B cell (primary cell): ENCODE data around the gene PIP4P1. TPM values are rescaled to one million over a fixed set of nuclear protein-coding genes. Genes with fewer than 3 reads are reported as not detected.

Source experiments
- ATAC-seq: fragments of 200-7000 bp; cut with Tn5 transposase; one replicate; pipeline ENCODE4 v1.10.0; 2021; ENCODE audit warnings: low read depth, mild to moderate bottlenecking, moderate number of reproducible peaks, moderate library complexity
- CTCF ChIA-PET: fragments of 350-600 bp; sonication (Branson Sonifier 250); formaldehyde crosslinking; loops from one replicate; lab custom pipeline; 2021; ENCODE audit warnings: antibody characterized with exemption, inconsistent platforms; lab: Charles Lee
- POLR2A ChIA-PET: fragments of 350-600 bp; sonication (Branson Sonifier 250); formaldehyde crosslinking; loops from one replicate; lab custom pipeline; 2021; ENCODE audit warnings: antibody characterized with exemption; lab: Charles Lee
- DNase-seq: peaks from one replicate; pipeline ENCODE4 v3.0.0; 2013
- H2AFZ ChIP-seq: 2 replicates; pipeline ENCODE4 v1.6.1; 2012; ENCODE audit warnings: mild to moderate bottlenecking, low read depth, low read length; ENCODE audit not compliant: insufficient read depth, poor library complexity, severe bottlenecking
- H3K27ac ChIP-seq, 2 donors: 1 replicate in 1 of 2; 2 replicates in 1 of 2; pipeline ENCODE4 v1.5.1; 2012 to 2013; ENCODE audit warnings: low read length in 2 of 2, mild to moderate bottlenecking in 2 of 2, moderate library complexity in 1 of 2
- H3K27me3 ChIP-seq, 4 experiments: fragments of 200-600 bp in 1 of 4; sonication (generic) in 1 of 4; replicated peaks in 1 of 4; 1 replicate in 2 of 4; 2 replicates in 2 of 4; pipeline versions ENCODE4 v1.6.1 to v1.7.0; 2013 to 2016; ENCODE audit warnings: low read length in 3 of 4, mild to moderate bottlenecking in 2 of 4, mixed read lengths in 1 of 4, moderate library complexity in 1 of 4; ENCODE audit not compliant: insufficient read depth in 4 of 4, control insufficient read depth in 3 of 4; ENCODE audit errors: control extremely low read depth in 1 of 4
- H3K36me3 ChIP-seq, 2 experiments: replicated peaks in 1 of 2; 1 replicate in 1 of 2; 2 replicates in 1 of 2; pipeline versions ENCODE4 v1.6.1 to v1.7.1; 2013; ENCODE audit warnings: low read length in 1 of 2; ENCODE audit not compliant: insufficient read depth in 2 of 2, control insufficient read depth in 1 of 2; ENCODE audit errors: control extremely low read depth in 1 of 2, extremely low read depth in 1 of 2
- H3K4me1 ChIP-seq, 2 donors: fragments of 200-600 bp in 1 of 2; sonication (generic) in 1 of 2; 1 replicate in 1 of 2; 2 replicates in 1 of 2; pipeline versions ENCODE4 v1.5.1 to v1.6.1; 2013 to 2017; ENCODE audit warnings: low read length in 2 of 2; ENCODE audit not compliant: control insufficient read depth in 2 of 2, insufficient read depth in 2 of 2
- H3K4me2 ChIP-seq: replicated peaks from 2 replicates; pipeline ENCODE3; 2012; ENCODE audit warnings: mild to moderate bottlenecking, low read depth, low read length; ENCODE audit not compliant: poor library complexity, severe bottlenecking
- H3K4me3 ChIP-seq, 5 experiments: fragments of 200-600 bp in 1 of 5; sonication (generic) in 1 of 5; 1 replicate in 3 of 5; 2 replicates in 2 of 5; pipeline versions ENCODE4 v1.5.1 to v1.7.0; 2011 to 2016; ENCODE audit warnings: low read length in 4 of 5, mild to moderate bottlenecking in 4 of 5, low read depth in 2 of 5, control low read depth in 1 of 5, moderate library complexity in 1 of 5; ENCODE audit not compliant: insufficient read depth in 1 of 5; ENCODE audit errors: control extremely low read depth in 1 of 5, extremely low read depth in 1 of 5
- H3K79me2 ChIP-seq: fragments of 200-600 bp; sonication (generic); one replicate; pipeline ENCODE4 v1.6.0; 2016; ENCODE audit warnings: low read length; ENCODE audit not compliant: control insufficient read depth, insufficient read depth
- H3K9ac ChIP-seq: fragments of 200-600 bp; sonication (generic); 2 replicates; pipeline ENCODE4 v1.6.1; 2017; ENCODE audit warnings: mild to moderate bottlenecking, low read length, moderate library complexity
- H3K9me3 ChIP-seq, 3 donors: one replicate each; pipeline versions ENCODE4 v1.6.1 to v1.7.1; 2013; ENCODE audit warnings: low read length in 2 of 3; ENCODE audit not compliant: control insufficient read depth in 2 of 3, insufficient read depth in 1 of 3; ENCODE audit errors: control extremely low read depth in 1 of 3
- H4K20me1 ChIP-seq: 2 replicates; pipeline ENCODE4 v1.6.0; 2012; ENCODE audit warnings: mild to moderate bottlenecking, low read length; ENCODE audit not compliant: insufficient read depth, control insufficient read depth, poor library complexity, severe bottlenecking
- H3K27ac Mint-ChIP-seq: one replicate; pipeline ENCODE4 v1.8.0; 2021; ENCODE audit warnings: mixed read lengths
- H3K27me3 Mint-ChIP-seq: one replicate; pipeline ENCODE4 v1.8.0; 2021; ENCODE audit warnings: mixed read lengths
- H3K4me1 Mint-ChIP-seq: one replicate; pipeline ENCODE4 v1.8.0; 2021; ENCODE audit warnings: mixed read lengths
- H3K4me3 Mint-ChIP-seq: one replicate; pipeline ENCODE4 v1.8.0; 2021; ENCODE audit warnings: mixed read lengths
- H3K9me3 Mint-ChIP-seq: one replicate; pipeline ENCODE4 v1.8.0; 2022; ENCODE audit warnings: mixed read lengths; ENCODE audit not compliant: insufficient read depth
- CTCF ChIP-seq: fragments of 200-600 bp; IDR thresholded peaks from one replicate; pipeline ENCODE4 v1.8.0; 2022; ENCODE audit warnings: antibody characterized with exemption, mild to moderate bottlenecking
- EZH2 ChIP-seq: IDR thresholded peaks from 2 replicates; pipeline ENCODE4 v1.6.1; 2012; ENCODE audit warnings: borderline replicate concordance, low read depth, mild to moderate bottlenecking, moderate library complexity, low read length; ENCODE audit not compliant: insufficient read depth, poor library complexity, severe bottlenecking
- WGBS: methylation state at CpG from one replicate; pipeline ENCODE4 v1.1.5; 2013; ENCODE audit warnings: missing lambda C conversion rate; ENCODE audit not compliant: insufficient coverage; 5-methylcytosine and 5-hydroxymethylcytosine counted together
- intact Hi-C: fragments of 100-400 bp; cut with micrococcal nuclease; formaldehyde crosslinking; loops from one replicate; pipeline ENCODE4 v1.10.0; 2022
- polyA plus RNA-seq: library from polyadenylated mRNA; depleted of rRNA; stranded (reverse); fragments of >200 nt; gene quantifications from 2 replicates; pipeline ENCODE4 v1.2.3, GENCODE V29; 2012
- total RNA-seq, 2 donors: library from RNA; stranded (reverse); fragments of 120-200 nt in 1 of 2; gene quantifications; 1 replicate in 1 of 2; 2 replicates in 1 of 2; pipeline versions ENCODE4 v1.2.3 to v1.2.4, GENCODE V29; 2013 to 2022

The PIP4P1 gene
- total and polyA plus RNA-seq, 2 donors (not counting 1 experiment from before 2014, with no cell fraction given), result 97.5 to 183 TPM

DNA sequence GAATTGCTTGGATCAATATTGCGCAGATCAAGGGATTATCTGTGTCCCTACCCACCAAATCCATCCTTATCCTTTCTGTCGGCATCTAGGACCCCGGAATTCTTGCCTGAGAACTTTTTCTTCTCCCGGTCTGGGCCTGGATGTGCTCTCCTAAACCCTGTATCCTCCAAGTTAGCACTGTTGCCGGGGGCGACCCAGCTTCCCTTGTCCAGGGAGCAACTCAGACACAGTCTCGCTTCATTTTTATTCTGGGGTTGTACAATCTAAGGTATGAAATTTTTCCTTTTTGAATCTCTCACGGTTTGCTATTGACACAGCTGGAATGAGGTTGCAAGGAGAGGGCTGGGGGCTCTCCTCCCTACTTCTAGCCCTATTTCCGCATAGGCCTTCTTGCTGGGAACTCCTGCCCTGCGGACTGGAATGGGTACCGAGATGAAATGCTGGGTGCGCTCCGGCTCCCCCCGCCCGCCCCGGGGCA, 7.6 kb upstream of the PIP4P1 start:
- H2AFZ ChIP-seq, result peak overlapping the region; percentile 67
- no peak for ATAC-seq
- H3K9me3 Mint-ChIP-seq, result no peaks in the 10 kb centered on the region
- peaks cover 35 to 38% of the 10 kb centered on the region in 2 donors for H3K4me1 ChIP-seq
- peaks cover 46% of the 10 kb centered on the region for H3K79me2 ChIP-seq
- H3K4me3 ChIP-seq, result peak overlapping the region in 4 of 5 experiments; percentile 88 to 99 (median 98)
- H3K4me1 Mint-ChIP-seq, result peaks cover 52% of the 10 kb centered on the region
- ChIA-PET POLR2A (interaction anchor here (1.9 kb wide), 1 partner anchor 8 kb away, joined by 20 read pairs; the partner anchor contains the start of gene PIP4P1), CTCF (interaction anchor here (1.6 to 3.6 kb wide), 2 partner anchors 9 to 54 kb away, joined by 3 to 23 read pairs; partner anchors contain the start of gene TEP1)
- no peaks in the 10 kb centered on the region for H3K27me3 Mint-ChIP-seq
- peaks cover 12 to 21% of the 10 kb centered on the region in 2 experiments for H3K36me3 ChIP-seq
- intact Hi-C loops, result loop anchor here (1.0 to 10.0 kb wide), 5 partner anchors 8 to 986 kb away; partner anchors contain the start of genes APEX1, CHD8, PARP2 and PIP4P1
- peak overlapping the region; percentile 96 for H3K27ac Mint-ChIP-seq
- no peaks in the 10 kb centered on the region for H3K27me3 ChIP-seq
- H4K20me1 ChIP-seq, result peaks cover 14% of the 10 kb centered on the region
- peak overlapping the region; percentile 73 to 81 for H3K27ac ChIP-seq
- H3K9me3 ChIP-seq, result no peaks in the 10 kb centered on the region
- 36% methylated on average over 15 of the region's 16 CpGs for WGBS
- DNase-seq, result no peak
- TF ChIP-seq CTCF (no peak), EZH2 (no peak)
- H3K4me2 ChIP-seq, result peak overlapping the region; percentile 84
- peak overlapping the region; percentile 100 for H3K4me3 Mint-ChIP-seq
- H3K9ac ChIP-seq, result peak overlapping the region; percentile 84
